ENCODE results near the gene GALM. TPM values are rescaled to one million over a fixed set of nuclear protein-coding genes. Genes with fewer than 3 reads are reported as not detected.

Gene GALM
- polyA plus RNA-seq, 3 donors, result 3.0 to 3.6 (median 3.1) TPM

DNA sequence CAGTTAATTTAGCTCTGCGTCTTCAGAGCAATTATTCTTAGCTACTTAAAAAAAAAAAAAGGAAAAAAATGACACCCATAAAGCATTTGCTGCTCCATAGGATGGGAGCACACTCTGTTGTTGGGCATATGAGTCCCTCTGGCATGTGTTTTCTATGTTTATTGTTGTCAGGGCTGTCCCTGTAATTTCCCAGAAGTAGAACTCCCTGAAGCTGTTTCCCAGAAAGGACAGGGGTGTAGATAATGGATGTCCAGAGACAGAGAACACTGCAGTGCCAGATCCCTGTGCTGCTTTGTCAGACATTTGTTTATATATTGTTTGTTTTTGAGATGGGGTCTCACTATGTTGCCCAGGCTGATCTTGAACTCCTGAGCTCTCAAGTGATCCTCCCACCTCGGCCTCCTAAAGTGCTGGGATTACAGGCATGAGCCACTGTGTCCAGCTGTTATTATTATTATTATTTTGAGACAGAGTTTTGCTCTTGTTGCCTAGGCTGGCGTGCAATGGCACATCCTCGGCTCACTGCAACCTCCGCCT lies 32.6 kb downstream of the GALM start:
- no peak for DNase-seq
- Histone ChIP-seq H3K4me2 (replicated peaks; ENCODE audit: extremely low read depth, low read length, poor library complexity, severe bottlenecking) (no peak overlapping the region), H3K36me3 (replicated peaks in 1 of 2; ENCODE audit: control insufficient read depth in 1 of 2, insufficient read depth in 2 of 2, low read length in 2 of 2) (no peaks in the 10 kb centered on the region), H3K79me2 (ENCODE audit: insufficient read depth, low read length) (no peaks in the 10 kb centered on the region), H3K27ac (ENCODE audit: low read depth in 1 of 2, low read length in 2 of 2) (no peak overlapping the region), H4K20me1 (ENCODE audit: insufficient read depth, low read length) (no peaks in the 10 kb centered on the region), H3K4me1 (ENCODE audit: control insufficient read depth in 1 of 2, insufficient read depth in 2 of 2, low read length in 2 of 2) (peaks cover 7 to 8% of the 10 kb centered on the region in 2 donors), H3K4me3 (replicated peaks in 1 of 3; ENCODE audit: low read depth in 2 of 3, low read length in 3 of 3) (no peak overlapping the region), H3K9ac (ENCODE audit: insufficient read depth, low read length, poor library complexity, severe bottlenecking) (no peak overlapping the region), H2AFZ (ENCODE audit: insufficient read depth, low read depth, low read length, poor library complexity, severe bottlenecking) (no peak overlapping the region), H3K9me3 (replicated peaks in 1 of 2; ENCODE audit: control insufficient read depth in 1 of 2, insufficient read depth in 1 of 2, low read length in 2 of 2) (no peaks in the 10 kb centered on the region), H3K27me3 (ENCODE audit: control insufficient read depth in 2 of 2, insufficient read depth in 2 of 2, low read length in 2 of 2) (no peaks in the 10 kb centered on the region)
- no peak overlapping the region for H3K27ac Mint-ChIP-seq
- no peaks in the 10 kb centered on the region for H3K9me3 Mint-ChIP-seq
- intact Hi-C loops (cut with micrococcal nuclease), result no loop called here
- H3K4me1 Mint-ChIP-seq, result peaks cover 10% of the 10 kb centered on the region
- H3K36me3 Mint-ChIP-seq, result peaks cover 17 to 26% of the 10 kb centered on the region in 2 donors
- no peak for TF ChIP-seq CTCF (IDR thresholded peaks at IDR 0.05)
- WGBS (ENCODE audit: insufficient coverage), result no CpG with 5 or more reads among the region's 5 CpGs
- H3K4me3 Mint-ChIP-seq, result no peak overlapping the region
- H3K27me3 Mint-ChIP-seq (ENCODE audit: low read depth in 3 of 3), result peaks cover 0 to 1% (median 0%) of the 10 kb centered on the region in 3 donors

GRCh38 chr2:38700113-38700785 lies 34.3 kb downstream of the GALM start:
- WGBS (ENCODE audit: insufficient coverage), result no CpG with 5 or more reads among the region's 9 CpGs

More at GRCh38 chr2:38700113-38700785, 34.3 kb downstream of the GALM start:
- Histone ChIP-seq H3K79me2 (ENCODE audit: insufficient read depth, low read length) (no peaks in the 10 kb centered on the region), H3K4me1 (ENCODE audit: control insufficient read depth in 1 of 2, insufficient read depth in 2 of 2, low read length in 2 of 2) (no peaks in the 10 kb centered on the region), H4K20me1 (ENCODE audit: insufficient read depth, low read length) (no peaks in the 10 kb centered on the region), H3K9me3 (replicated peaks in 1 of 2; ENCODE audit: control insufficient read depth in 1 of 2, insufficient read depth in 1 of 2, low read length in 2 of 2) (no peaks in the 10 kb centered on the region), H3K9ac (ENCODE audit: insufficient read depth, low read length, poor library complexity, severe bottlenecking) (no peak overlapping the region), H3K27ac (ENCODE audit: low read depth in 1 of 2, low read length in 2 of 2) (no peak overlapping the region), H3K36me3 (replicated peaks in 1 of 2; ENCODE audit: control insufficient read depth in 1 of 2, insufficient read depth in 2 of 2, low read length in 2 of 2) (no peaks in the 10 kb centered on the region), H2AFZ (ENCODE audit: insufficient read depth, low read depth, low read length, poor library complexity, severe bottlenecking) (no peak overlapping the region), H3K27me3 (ENCODE audit: control insufficient read depth in 2 of 2, insufficient read depth in 2 of 2, low read length in 2 of 2) (no peaks in the 10 kb centered on the region), H3K4me2 (replicated peaks; ENCODE audit: extremely low read depth, low read length, poor library complexity, severe bottlenecking) (no peak overlapping the region), H3K4me3 (replicated peaks in 1 of 3; ENCODE audit: low read depth in 2 of 3, low read length in 3 of 3) (no peak overlapping the region)
- Mint-ChIP-seq H3K9me3 (peaks cover 0 to under 1% (median 0%) of the 10 kb centered on the region in 7 donors), H3K36me3 (peaks cover 18 to 22% of the 10 kb centered on the region in 2 donors), H3K4me1 (no peaks in the 10 kb centered on the region), H3K27me3 (ENCODE audit: low read depth in 3 of 3) (peaks cover 0 to 1% (median 0%) of the 10 kb centered on the region in 3 donors), H3K4me3 (no peak overlapping the region), H3K27ac (peak overlapping the region in 1 of 7 donors; percentile 38)
- DNase-seq, result no peak
- intact Hi-C loops (cut with micrococcal nuclease), result no loop called here
- no peak for TF ChIP-seq CTCF (IDR thresholded peaks at IDR 0.05)

Data from CD14-positive monocyte (primary cell).